Gastroesophageal sphincter (tissue), 3 donors: ENCODE results near the gene FMR1NB.

Source experiments
- CTCF ChIP-seq, 4 experiments: fragments of 200-600 bp in 2 of 4; fragments of 450-650 bp in 2 of 4; sonication (generic) in 1 of 4; IDR thresholded peaks; one replicate each; pipeline ENCODE4 v1.5.1; 2017 to 2019; ENCODE audit warnings: antibody characterized with exemption in 4 of 4, mild to moderate bottlenecking in 2 of 4, moderate library complexity in 2 of 4
- EP300 ChIP-seq: sonication (generic); formaldehyde crosslinking; IDR thresholded peaks from one replicate; pipeline ENCODE4 v1.6.1; 2017; ENCODE audit warnings: antibody characterized with exemption, mild to moderate bottlenecking
- POLR2A ChIP-seq, 2 donors: fragments of 450-650 bp; IDR thresholded peaks; one replicate each; pipeline ENCODE4 v1.6.1; 2017; ENCODE audit warnings: antibody characterized with exemption in 2 of 2, mild to moderate bottlenecking in 2 of 2, moderate library complexity in 1 of 2

- TF ChIP-seq CTCF (IDR thresholded peaks at IDR 0.05) (no peak), POLR2A (IDR thresholded peaks at IDR 0.05) (no peak), EP300 (no peak)
These were observed 86.1 kb downstream of the FMR1NB start for GRCh38 chrX:148067285-148067684.
